HG02870 (cell line): ENCODE results near the gene WASF3.
"Not testable (repeated sequence)": the region's sequence is repeated elsewhere in the genome, so short reads cannot be mapped to it uniquely, and the experiment has no call there.

ENCODE experiments used
- ATAC-seq: cut with Tn5 transposase; IDR thresholded peaks from one replicate; pipeline ENCODE4 v1.9.1; 2021; ENCODE audit warnings: mild to moderate bottlenecking, moderate library complexity; ENCODE audit not compliant: unreplicated experiment

Gene WASF3

GRCh38 chr13:26624572-26624971 lies 67.1 kb downstream of the WASF3 start:
- ATAC-seq = no peak

- ATAC-seq = no peak
Observed at GRCh38 chr13:26626271-26626670, 68.8 kb downstream of the WASF3 start.

GRCh38 chr13:26628706-26629105 lies 71.2 kb downstream of the WASF3 start:
- no peak for ATAC-seq

GRCh38 chr13:26629260-26629825 lies 71.9 kb downstream of the WASF3 start:
- ATAC-seq = no peak

GRCh38 chr13:26635634-26636033 lies 78.2 kb downstream of the WASF3 start:
- not testable (repeated sequence) for ATAC-seq

GRCh38 chr13:26636073-26636472 lies 78.6 kb downstream of the WASF3 start:
- not testable (repeated sequence) for ATAC-seq

- no peak for ATAC-seq
Observed at GRCh38 chr13:26646603-26647002, 89.1 kb downstream of the WASF3 start.

GRCh38 chr13:26651234-26651633 lies 93.8 kb downstream of the WASF3 start:
- no peak for ATAC-seq

GRCh38 chr13:26653310-26653709 lies 95.8 kb downstream of the WASF3 start:
- ATAC-seq = no peak

- no peak for ATAC-seq
Observed at GRCh38 chr13:26653842-26654241, 96.4 kb downstream of the WASF3 start.

- ATAC-seq = no peak
Observed at GRCh38 chr13:26656919-26657318, 99.4 kb downstream of the WASF3 start.

- ATAC-seq = no peak
Observed at GRCh38 chr13:26658448-26659385, 101.2 kb downstream of the WASF3 start.

- ATAC-seq = no peak
Observed at GRCh38 chr13:26660185-26660584, 102.7 kb downstream of the WASF3 start.

- no peak for ATAC-seq
Observed at GRCh38 chr13:26660766-26661165, 103.3 kb downstream of the WASF3 start.

- ATAC-seq = no peak
Observed at GRCh38 chr13:26663791-26664190, 106.3 kb downstream of the WASF3 start.

- ATAC-seq = no peak
Observed at GRCh38 chr13:26664286-26664685, 106.8 kb downstream of the WASF3 start.

- ATAC-seq = no peak
Observed at GRCh38 chr13:26664876-26665275, 107.4 kb downstream of the WASF3 start.

GRCh38 chr13:26668357-26669146 lies 111.1 kb downstream of the WASF3 start:
- ATAC-seq = no peak

GRCh38 chr13:26673890-26674289 lies 116.4 kb downstream of the WASF3 start:
- ATAC-seq = no peak

- ATAC-seq = no peak
Observed at GRCh38 chr13:26677156-26677555, 119.7 kb downstream of the WASF3 start.

- ATAC-seq = no peak
Observed at GRCh38 chr13:26678330-26678729, 120.8 kb downstream of the WASF3 start.
